ENCODE data around the gene SYNPR.

DNA sequence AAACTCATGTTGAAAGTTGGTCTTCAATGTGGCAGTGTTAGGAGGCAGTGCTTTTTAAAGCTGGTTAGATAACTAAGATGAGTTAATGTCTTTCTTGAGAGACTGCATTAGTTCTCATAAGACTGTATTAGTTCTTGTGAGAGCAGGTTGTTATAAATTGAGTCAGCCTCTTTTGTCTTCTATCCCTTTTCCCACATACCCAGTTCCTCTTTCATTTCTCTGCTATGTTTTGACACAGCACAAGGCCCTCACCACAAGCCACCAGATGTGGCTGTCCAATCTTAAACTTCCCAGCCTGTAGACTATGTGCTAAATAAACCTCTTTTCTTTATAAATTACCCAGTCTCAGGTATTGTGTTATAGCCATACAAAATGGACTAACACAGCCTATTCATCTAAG, 279.8 kb downstream of the SYNPR start:
- TF ChIP-seq, protein P1, sequence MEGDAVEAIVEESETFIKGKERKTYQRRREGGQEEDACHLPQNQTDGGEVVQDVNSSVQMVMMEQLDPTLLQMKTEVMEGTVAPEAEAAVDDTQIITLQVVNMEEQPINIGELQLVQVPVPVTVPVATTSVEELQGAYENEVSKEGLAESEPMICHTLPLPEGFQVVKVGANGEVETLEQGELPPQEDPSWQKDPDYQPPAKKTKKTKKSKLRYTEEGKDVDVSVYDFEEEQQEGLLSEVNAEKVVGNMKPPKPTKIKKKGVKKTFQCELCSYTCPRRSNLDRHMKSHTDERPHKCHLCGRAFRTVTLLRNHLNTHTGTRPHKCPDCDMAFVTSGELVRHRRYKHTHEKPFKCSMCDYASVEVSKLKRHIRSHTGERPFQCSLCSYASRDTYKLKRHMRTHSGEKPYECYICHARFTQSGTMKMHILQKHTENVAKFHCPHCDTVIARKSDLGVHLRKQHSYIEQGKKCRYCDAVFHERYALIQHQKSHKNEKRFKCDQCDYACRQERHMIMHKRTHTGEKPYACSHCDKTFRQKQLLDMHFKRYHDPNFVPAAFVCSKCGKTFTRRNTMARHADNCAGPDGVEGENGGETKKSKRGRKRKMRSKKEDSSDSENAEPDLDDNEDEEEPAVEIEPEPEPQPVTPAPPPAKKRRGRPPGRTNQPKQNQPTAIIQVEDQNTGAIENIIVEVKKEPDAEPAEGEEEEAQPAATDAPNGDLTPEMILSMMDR (IDR thresholded peaks at IDR 0.05; ENCODE audit: insufficient read depth, low read length), result no peak
- TF ChIP-seq POLR2AphosphoS5 (IDR thresholded peaks at IDR 0.05; ENCODE audit: low read depth), result no peak
- TF ChIP-seq, protein P2, sequence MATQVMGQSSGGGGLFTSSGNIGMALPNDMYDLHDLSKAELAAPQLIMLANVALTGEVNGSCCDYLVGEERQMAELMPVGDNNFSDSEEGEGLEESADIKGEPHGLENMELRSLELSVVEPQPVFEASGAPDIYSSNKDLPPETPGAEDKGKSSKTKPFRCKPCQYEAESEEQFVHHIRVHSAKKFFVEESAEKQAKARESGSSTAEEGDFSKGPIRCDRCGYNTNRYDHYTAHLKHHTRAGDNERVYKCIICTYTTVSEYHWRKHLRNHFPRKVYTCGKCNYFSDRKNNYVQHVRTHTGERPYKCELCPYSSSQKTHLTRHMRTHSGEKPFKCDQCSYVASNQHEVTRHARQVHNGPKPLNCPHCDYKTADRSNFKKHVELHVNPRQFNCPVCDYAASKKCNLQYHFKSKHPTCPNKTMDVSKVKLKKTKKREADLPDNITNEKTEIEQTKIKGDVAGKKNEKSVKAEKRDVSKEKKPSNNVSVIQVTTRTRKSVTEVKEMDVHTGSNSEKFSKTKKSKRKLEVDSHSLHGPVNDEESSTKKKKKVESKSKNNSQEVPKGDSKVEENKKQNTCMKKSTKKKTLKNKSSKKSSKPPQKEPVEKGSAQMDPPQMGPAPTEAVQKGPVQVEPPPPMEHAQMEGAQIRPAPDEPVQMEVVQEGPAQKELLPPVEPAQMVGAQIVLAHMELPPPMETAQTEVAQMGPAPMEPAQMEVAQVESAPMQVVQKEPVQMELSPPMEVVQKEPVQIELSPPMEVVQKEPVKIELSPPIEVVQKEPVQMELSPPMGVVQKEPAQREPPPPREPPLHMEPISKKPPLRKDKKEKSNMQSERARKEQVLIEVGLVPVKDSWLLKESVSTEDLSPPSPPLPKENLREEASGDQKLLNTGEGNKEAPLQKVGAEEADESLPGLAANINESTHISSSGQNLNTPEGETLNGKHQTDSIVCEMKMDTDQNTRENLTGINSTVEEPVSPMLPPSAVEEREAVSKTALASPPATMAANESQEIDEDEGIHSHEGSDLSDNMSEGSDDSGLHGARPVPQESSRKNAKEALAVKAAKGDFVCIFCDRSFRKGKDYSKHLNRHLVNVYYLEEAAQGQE (IDR thresholded peaks at IDR 0.05; ENCODE audit: insufficient replicate concordance, low read depth), result no peak

Measured in HL-60 (cell line).